Osteoblast (primary cell): ENCODE results near the gene HYDIN. TPM values are rescaled to one million over a fixed set of nuclear protein-coding genes. Genes with fewer than 3 reads are reported as not detected.
"Not testable (repeated sequence)": the region's sequence is repeated elsewhere in the genome, so short reads cannot be mapped to it uniquely, and the experiment has no call there.

Source experiments
- DNase-seq: peaks from one replicate; pipeline ENCODE4 v3.0.0; 2011; ENCODE audit warnings: low spot score, mixed read lengths; ENCODE audit not compliant: insufficient read length; ENCODE audit errors: missing footprints
- H2AFZ ChIP-seq: 2 replicates; pipeline ENCODE4 v1.6.0; 2011; ENCODE audit warnings: mild to moderate bottlenecking, low read length
- H3K27ac ChIP-seq: 2 replicates; pipeline ENCODE4 v1.5.1; 2011; ENCODE audit warnings: mild to moderate bottlenecking, low read depth, low read length, moderate library complexity
- H3K27me3 ChIP-seq: 2 replicates; pipeline ENCODE4 v1.6.0; 2012; ENCODE audit warnings: mild to moderate bottlenecking, control low read depth, inconsistent platforms, low read length, moderate library complexity; ENCODE audit not compliant: insufficient read depth
- H3K36me3 ChIP-seq: 2 replicates; pipeline ENCODE4 v1.5.1; 2011; ENCODE audit warnings: mild to moderate bottlenecking, low read length, control low read depth, moderate library complexity; ENCODE audit not compliant: insufficient read depth
- H3K4me1 ChIP-seq: 2 replicates; pipeline ENCODE4 v1.5.1; 2011; ENCODE audit warnings: mild to moderate bottlenecking, low read length, control low read depth, moderate library complexity; ENCODE audit not compliant: insufficient read depth
- H3K4me2 ChIP-seq: 2 replicates; pipeline ENCODE4 v1.6.0; 2011; ENCODE audit warnings: mild to moderate bottlenecking, low read length; ENCODE audit not compliant: insufficient read depth
- H3K4me3 ChIP-seq: fragments of 200-600 bp; sonication (generic); 3 replicates; pipeline ENCODE4 v1.5.1; 2012; ENCODE audit warnings: mild to moderate bottlenecking, low read length, inconsistent platforms; ENCODE audit not compliant: insufficient read depth
- H3K79me2 ChIP-seq: 2 replicates; pipeline ENCODE4 v1.6.0; 2012; ENCODE audit warnings: mild to moderate bottlenecking, low read length, control low read depth, inconsistent platforms; ENCODE audit not compliant: insufficient read depth
- H3K9me3 ChIP-seq: 2 replicates; pipeline ENCODE4 v1.5.1; 2011; ENCODE audit warnings: low read depth, low read length, control low read depth
- H4K20me1 ChIP-seq: 2 replicates; pipeline ENCODE4 v1.6.0; 2012; ENCODE audit warnings: mild to moderate bottlenecking, low read length, control low read depth; ENCODE audit not compliant: insufficient read depth
- total RNA-seq: library from RNA; depleted of rRNA; stranded (reverse); fragments of >200 nt; gene quantifications from 2 replicates; pipeline ENCODE4 v1.2.3, GENCODE V29; 2012
- TF ChIP-seq, protein P1 (sequence below): IDR thresholded peaks from 2 replicates; pipeline ENCODE4 v1.5.1; 2011; ENCODE audit warnings: mild to moderate bottlenecking, low read depth, low read length, moderate library complexity; ENCODE audit errors: extremely low read depth

Gene HYDIN
- total RNA-seq, 1 donor = 2.9 TPM

DNA sequence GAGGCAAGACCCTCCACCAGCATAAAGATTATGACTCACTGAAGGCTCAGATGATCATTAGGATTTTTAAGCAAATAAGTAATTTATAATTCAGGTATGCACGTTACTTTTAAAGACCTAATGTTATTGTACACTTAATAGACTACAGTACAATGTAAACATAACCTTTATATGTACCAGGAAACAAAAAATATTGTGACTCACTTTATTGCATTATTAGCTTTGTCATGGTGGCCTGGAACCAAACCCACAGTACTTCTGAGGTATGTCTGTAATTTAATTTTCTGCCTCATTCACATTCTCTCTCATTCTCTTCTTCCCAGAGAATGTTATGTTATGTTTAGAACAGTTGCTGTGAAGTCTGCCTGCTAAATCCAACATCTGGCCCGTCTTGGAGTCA, 407.8 kb downstream of the HYDIN start:
- H3K9me3 ChIP-seq, H3K4me1 ChIP-seq, H4K20me1 ChIP-seq, H3K4me2 ChIP-seq, H3K4me3 ChIP-seq, H3K36me3 ChIP-seq, H3K79me2 ChIP-seq, H3K27ac ChIP-seq, DNase-seq, H2AFZ ChIP-seq, H3K27me3 ChIP-seq: not testable (repeated sequence)

DNA sequence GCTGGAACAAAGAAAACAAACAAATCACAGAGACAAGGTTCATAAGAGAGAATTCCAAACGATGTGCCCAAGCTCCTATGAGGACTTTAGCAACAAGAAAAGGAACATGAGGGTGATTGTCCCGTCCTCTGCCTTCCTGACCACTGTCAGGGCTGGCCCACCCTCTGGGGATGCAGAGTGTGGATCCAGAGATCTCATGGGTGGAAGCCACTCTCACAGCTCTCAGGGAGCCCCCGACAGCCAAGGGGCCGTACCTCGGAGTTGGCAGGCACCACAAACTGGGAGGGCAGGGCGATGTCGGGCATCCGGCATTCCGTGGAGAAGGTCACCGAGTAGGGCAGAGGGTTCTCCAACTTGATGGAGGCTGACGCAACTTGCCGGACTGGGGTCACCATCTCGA, 412.4 kb downstream of the HYDIN start:
- not testable (repeated sequence) for H3K27me3 ChIP-seq, H3K27ac ChIP-seq, DNase-seq, H3K4me2 ChIP-seq, H3K9me3 ChIP-seq, H3K79me2 ChIP-seq, H3K4me3 ChIP-seq, H3K4me1 ChIP-seq, H2AFZ ChIP-seq, H3K36me3 ChIP-seq, H4K20me1 ChIP-seq

DNA sequence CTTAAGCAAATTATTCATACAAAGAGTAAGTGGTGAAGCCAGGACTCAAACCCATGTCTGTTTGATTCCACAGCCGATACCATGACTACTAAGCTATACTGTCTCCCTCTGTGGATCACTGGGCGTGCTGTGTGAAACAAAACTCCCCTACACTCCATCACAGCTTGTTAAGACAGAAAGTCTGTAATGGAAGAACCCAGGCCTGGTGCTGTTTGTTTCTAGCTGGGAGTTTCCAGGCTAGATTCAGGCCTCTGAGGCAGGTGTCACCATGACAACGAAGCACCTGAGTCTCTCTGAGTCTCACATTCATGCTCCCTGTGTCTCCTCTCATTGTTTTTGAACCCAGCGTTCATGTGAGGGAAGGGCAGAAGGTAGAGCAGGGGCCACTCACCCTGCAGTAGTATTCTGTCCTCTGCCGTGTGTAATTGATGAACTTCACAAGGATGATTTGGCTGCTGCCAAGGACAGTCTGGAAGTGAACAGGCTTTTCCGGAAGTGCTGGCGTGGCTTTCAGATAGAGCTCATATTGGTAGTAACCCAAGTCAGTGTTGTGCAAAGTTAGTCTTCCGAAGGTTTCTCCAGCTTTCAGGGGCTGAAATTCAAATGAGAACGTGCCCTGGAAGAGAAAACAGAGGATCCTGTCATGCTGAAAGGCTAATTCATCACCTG, 421.0 kb downstream of the HYDIN start:
- no peak for DNase-seq
- Histone ChIP-seq H4K20me1 (no peaks in the 10 kb centered on the region), H3K9me3 (no peaks in the 10 kb centered on the region), H3K4me3 (no peak overlapping the region), H3K27me3 (no peaks in the 10 kb centered on the region), H3K4me2 (no peak overlapping the region), H3K4me1 (peaks cover 24% of the 10 kb centered on the region), H2AFZ (peak overlapping the region; percentile 45), H3K36me3 (no peaks in the 10 kb centered on the region), H3K27ac (no peak overlapping the region), H3K79me2 (no peaks in the 10 kb centered on the region)
- TF ChIP-seq, protein P1, sequence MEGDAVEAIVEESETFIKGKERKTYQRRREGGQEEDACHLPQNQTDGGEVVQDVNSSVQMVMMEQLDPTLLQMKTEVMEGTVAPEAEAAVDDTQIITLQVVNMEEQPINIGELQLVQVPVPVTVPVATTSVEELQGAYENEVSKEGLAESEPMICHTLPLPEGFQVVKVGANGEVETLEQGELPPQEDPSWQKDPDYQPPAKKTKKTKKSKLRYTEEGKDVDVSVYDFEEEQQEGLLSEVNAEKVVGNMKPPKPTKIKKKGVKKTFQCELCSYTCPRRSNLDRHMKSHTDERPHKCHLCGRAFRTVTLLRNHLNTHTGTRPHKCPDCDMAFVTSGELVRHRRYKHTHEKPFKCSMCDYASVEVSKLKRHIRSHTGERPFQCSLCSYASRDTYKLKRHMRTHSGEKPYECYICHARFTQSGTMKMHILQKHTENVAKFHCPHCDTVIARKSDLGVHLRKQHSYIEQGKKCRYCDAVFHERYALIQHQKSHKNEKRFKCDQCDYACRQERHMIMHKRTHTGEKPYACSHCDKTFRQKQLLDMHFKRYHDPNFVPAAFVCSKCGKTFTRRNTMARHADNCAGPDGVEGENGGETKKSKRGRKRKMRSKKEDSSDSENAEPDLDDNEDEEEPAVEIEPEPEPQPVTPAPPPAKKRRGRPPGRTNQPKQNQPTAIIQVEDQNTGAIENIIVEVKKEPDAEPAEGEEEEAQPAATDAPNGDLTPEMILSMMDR = no peak

DNA sequence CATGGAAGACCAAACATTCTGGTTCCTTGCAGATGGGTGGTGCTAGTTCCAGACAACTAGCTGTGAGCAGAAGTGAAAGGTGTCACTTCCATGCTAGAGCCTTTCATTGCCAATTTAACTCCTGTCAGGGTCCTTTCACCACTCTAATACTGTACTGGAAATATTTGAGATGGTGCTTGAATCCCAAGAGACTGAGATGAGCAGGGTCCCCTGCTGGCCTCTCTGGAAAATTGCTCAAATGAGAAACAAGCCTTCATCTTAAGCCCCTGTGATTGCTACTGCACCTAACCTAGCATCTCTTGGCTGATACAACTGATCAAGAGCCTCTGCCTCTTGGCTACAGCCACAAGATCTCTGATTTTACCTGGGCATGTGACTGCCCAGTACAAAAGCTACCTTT, 422.2 kb downstream of the HYDIN start:
- Histone ChIP-seq H3K9me3 (no peaks in the 10 kb centered on the region), H3K4me1 (peaks cover 34% of the 10 kb centered on the region), H2AFZ (peak overlapping the region; percentile 26), H3K4me2 (no peak overlapping the region), H4K20me1 (no peaks in the 10 kb centered on the region), H3K27ac (no peak overlapping the region), H3K4me3 (no peak overlapping the region), H3K27me3 (no peaks in the 10 kb centered on the region), H3K79me2 (no peaks in the 10 kb centered on the region), H3K36me3 (no peaks in the 10 kb centered on the region)
- TF ChIP-seq, protein P1 = peak; percentile 25
- DNase-seq = no peak

DNA sequence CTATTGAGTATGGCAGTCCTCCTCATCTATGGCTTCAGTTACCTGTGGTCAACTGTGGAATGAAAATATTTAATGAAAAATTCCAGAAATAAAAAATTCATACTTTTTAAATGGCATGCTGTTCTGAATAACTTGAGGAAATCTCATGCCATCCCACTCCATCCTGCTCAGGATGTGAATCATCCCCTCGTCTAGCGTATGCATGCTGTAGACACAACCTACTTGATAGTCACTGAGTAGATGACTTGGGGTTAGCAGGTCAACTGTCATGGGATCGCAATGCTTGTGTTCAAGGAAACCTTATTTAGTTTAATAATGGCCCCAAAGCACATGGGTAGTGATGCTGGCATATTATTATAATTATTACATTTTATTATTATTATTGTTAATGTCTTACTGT, 424.7 kb downstream of the HYDIN start:
- Histone ChIP-seq H3K9me3 (no peaks in the 10 kb centered on the region), H3K27ac (peak overlapping the region; percentile 99), H3K27me3 (no peaks in the 10 kb centered on the region), H3K4me2 (peak overlapping the region; percentile 75), H3K79me2 (peaks cover 2% of the 10 kb centered on the region), H3K4me3 (no peak overlapping the region), H2AFZ (no peak overlapping the region), H3K4me1 (peaks cover 42% of the 10 kb centered on the region), H4K20me1 (no peaks in the 10 kb centered on the region), H3K36me3 (no peaks in the 10 kb centered on the region)
- TF ChIP-seq, protein P1 = no peak
- peak; percentile 77 for DNase-seq
